Measurements from ENCODE around the gene HSF2. TPM values are rescaled to one million over a fixed set of nuclear protein-coding genes. Genes with fewer than 3 reads are reported as not detected.

HSF2 gene
- 12.8 and 14.6 TPM in 2 replicates for total RNA-seq

DNA sequence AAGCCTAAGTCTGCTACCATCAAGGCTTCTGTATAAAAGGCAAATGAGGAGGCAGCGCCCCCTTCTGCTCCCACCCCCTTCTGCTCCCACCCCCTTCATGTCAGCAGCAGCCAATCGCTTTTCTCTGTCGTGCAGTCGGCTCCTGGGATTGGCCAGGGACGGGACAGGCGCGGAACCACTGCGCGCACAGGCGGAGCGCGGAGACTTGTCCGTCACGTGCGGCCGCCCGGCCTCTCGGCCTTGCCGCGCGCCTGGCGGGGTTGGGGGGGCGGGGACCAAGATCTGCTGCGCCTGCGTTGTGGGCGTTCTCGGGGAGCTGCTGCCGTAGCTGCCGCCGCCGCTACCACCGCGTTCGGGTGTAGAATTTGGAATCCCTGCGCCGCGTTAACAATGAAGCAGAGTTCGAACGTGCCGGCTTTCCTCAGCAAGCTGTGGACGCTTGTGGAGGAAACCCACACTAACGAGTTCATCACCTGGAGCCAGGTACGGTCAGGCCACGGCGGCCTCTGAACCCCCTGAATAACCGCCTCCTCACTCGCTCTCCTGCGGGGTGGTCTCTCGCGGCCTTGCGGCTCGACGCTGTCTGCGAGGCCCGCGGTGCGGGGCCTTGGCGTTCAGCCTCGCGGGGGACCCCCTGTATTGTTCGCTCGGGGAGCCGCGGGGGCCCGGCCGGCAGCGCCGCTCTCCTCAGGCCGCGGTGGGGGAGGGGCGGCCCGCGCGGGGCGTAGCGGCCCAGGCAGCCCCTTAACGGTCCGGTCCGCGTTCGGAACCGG lies at the start of gene HSF2:
Gene HSF2, plus strand, starts transcription at position 305 of the 773 bp plus-strand sequence. Its CDS starts 86 bp downstream, at position 391.

GRCh38 chr6:122471107-122472021 lies 71.9 kb downstream of the HSF2 start, which contains the start of gene SERINC1:
SERINC1 (minus strand) TSS chr6:122471807; CDS start chr6:122471737, 70 bp downstream.

Other genes with a start within 250 kb of the HSF2 start
- gene SERINC1, start 72.2 kb downstream of the HSF2 start, total RNA-seq: 178 and 204 TPM in 2 replicates
- 0.90 and 3.1 TPM in 2 replicates for gene PKIB, start 210.8 kb downstream of the HSF2 start, total RNA-seq

Data from cardiac atrium fibroblast (primary cell).